NCI-H345 treated with DMSO at 0.1 percent for 48 hours (cell line): ENCODE measurements around the gene CADM2.
"Not testable (repeated sequence)": the region's sequence is repeated elsewhere in the genome, so short reads cannot be mapped to it uniquely, and the experiment has no call there.

Source experiments
- DNase-seq: peaks from one replicate; lab custom pipeline; 2025; ENCODE audit not compliant: unreplicated experiment; lab: John Stamatoyannopoulos, UW

CADM2 gene

DNA sequence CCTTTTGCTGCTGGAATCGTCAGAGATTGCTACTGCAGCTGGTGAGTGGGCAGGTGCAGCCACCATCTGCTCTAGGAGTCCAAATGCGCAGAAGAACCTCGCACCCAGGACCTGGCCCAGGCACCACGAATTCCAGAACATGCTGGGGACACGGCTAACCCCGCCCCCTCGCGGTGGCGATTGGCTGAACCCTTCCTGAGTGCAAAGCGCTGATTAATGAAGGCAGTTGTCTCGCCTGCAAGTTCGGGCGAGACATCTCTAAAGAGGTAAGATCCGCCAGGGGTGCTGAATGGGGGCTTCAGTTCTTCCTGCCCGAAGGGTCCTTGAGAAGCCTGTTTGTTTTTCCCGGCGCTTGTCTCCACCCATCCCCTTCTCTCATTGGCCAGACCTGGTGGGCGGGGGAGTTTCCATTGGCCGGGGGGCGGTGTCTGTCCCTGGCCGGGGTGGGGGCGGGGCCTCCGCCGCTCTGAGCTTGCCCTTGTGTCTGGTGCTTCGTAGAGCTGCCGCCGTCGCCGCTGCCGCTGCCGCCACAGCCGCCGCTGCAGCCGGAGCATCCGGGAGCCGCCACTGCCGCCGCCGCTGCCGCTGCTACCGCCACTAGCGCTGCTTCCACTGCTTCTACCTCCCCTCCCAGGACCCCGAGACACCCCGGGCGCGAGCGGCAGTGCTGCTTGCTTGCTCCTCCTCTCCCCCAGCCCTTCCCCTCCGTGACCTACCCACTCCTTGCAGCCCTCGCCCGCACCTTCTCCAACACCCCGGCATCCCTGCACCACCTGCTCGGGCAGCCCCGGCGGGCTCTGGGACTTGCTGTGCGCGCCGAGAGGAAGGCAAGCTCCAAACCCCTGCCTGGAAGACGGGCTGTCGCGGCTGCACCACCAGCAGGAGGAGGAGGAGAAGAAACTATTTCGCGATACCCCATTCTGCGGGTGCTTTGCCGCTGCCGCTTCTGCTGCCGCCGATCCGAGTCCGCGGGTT lies at the start of gene CADM2:
Gene CADM2 (plus strand): TSS at position 495 of the 975 bp plus-strand sequence.
- DNase-seq = peak; percentile 70

DNA sequence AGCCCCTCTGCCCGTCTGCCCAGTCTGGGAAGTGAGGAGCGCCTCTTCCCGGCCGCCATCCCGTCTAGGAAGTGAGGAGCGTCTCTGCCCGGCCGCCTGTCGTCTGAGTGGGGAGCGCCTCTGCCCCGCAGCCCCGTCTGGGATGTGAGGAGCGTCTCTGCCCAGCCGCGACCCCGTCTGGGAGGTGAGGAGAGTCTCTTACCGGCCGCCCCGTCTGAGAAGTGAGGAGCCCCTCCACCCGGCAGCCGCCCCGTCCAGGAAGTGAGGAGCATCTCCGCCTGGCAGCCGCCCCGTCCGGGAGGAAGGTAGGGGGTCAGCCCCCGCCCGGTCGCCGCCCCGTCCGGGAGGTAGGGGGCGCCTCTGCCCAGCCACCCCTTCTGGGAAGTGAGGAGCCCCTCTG lies 40.2 kb upstream of the CADM2 start:
- DNase-seq = not testable (repeated sequence)

DNA sequence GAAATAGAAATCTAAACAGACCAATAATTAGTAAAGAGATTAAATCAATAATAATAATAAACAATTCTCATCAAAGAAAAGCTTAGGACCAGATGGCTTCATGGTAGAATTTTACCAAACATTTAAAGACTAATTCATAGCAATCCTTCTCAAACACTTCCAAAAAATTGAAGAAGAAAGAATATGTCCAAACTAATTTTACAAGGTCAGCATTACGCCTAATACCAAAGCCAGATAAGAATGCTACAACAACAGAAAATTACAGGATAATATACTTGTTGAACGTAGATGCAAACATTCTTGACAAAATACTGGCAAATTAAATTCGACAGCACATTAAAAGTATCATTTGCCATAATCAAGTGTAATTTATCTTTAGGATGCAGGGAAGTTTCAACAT lies 36.1 kb upstream of the CADM2 start:
- no peak for DNase-seq

DNA sequence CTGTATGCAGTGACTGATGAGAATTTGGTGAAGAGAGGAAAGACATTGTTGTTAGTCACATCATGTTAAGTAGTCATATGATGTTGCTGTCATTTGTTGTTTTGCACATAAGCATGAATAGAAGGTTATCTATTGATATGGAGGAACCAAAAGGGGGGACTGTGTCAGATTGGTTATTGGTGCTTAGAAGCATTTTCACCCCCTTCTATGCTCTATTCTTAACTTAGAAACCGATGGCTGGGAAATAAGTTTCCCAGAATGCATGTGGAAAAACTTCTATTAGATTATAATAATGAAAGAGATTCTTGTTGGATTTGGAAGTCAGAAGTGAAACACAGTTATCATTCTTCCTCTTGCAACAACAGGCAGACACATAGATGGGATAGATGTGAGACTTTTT lies 33.2 kb upstream of the CADM2 start:
- no peak for DNase-seq

DNA sequence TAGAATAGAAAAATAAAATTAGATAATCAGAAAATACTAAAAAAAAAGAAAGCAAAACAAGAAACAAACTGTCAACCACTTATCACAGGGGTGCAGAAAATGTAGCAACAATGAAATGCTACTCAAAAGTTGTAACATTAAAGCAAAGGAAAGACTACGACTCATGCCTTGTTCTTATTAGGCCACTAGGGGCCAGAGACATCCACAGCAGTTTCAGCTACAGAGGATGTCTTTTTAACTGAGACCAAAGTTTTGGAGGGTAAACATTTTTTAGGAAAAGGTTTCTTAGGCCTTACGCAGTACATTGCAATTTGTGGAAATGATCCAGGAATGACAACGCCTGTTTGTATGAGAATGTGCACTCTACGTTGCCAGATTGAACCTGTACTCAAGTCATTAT lies 15.4 kb upstream of the CADM2 start:
- DNase-seq = no peak

DNA sequence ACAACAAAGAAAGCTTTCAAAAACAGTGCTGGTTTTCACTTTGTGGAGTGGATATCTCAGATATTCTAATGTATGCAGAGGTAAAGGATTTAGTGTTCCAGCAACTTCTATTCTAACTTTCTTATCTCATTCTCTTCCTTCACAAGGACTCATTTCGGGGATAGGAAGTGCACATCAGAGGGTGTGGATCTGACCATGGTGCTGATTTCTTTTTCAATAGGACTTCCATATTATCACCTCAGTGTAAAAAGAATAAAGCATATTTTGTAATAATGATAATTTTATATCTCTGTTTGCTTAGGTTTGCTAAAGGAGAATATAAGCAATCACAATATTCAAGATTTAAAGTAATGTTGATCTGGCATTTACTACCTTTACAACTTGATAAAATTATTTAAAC lies 12.5 kb upstream of the CADM2 start:
- DNase-seq = no peak

DNA sequence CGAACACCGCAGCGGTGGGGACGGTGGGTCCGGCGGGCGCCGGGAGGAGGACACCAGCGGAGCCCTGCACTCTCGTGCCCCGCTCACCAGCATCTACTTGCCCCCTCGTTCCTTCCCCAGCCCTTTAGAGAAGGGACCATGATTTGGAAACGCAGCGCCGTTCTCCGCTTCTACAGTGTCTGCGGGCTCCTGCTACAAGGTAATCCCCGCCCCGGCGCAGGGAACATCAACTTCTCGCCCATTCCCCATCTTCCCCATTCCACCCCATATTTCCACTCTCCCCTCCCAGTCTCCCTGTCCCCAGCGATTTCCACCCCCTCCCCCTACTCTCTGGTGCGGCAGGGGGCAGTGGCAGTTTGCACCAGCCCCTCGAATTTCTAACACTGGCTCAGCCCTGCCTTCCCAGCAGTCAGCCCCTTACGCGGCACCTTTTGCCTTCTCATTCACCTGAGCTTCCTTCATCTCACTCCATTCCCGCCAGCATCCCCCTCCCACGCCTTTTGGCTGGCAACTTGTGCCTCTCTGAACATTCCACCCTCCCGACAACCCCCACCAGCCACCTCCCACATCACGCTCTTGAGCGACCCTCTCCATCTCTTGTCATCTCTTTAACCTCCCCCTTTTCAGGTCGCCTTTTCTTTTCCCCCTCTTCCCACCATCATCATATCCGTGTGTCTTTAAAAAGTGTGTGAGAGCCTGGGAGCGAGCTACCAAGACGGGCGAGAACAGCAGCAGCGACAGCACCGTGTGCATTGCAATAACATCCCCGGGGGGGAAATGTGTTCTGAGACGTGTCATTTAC lies 882 bp downstream of the CADM2 start:
- peak; percentile 35 for DNase-seq

DNA sequence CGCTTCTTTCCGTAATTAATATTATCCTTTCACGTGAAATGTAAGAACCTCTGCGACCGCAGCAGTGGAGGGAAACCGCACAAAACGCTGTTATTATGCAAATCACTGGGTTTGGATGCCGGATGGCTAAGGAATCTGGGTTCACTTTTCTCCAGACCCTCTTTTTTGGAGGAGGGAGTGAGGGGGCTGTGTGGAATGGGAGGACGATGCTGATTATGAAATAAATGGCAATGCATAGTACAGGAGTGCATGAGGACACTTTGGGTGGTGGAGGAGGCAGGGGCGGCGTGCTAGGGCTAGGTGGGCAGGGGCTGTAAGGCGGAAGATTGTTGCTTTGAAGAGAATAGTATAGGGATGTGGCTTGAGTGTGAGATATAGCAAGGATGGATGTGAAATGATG lies 1.8 kb downstream of the CADM2 start:
- DNase-seq = no peak

DNA sequence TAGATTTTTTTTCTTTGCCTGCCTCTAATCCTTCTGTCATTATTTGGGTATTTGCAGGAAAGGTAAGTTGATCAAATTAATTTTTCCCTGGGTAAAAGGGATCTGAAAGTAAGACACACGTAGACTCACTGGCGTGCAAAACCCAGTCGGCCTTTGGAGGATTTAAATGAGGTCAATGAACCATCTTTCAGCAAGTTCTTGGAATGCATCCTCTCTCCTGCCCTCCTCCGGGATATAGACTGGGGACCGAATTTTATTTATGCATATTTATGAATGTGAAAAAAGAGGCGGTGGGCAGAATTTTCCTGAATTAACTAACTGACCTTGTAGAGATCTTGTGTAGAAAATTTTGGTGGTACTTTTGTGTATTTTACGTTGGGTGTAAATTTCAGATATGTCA lies 2.2 kb downstream of the CADM2 start:
- no peak for DNase-seq

DNA sequence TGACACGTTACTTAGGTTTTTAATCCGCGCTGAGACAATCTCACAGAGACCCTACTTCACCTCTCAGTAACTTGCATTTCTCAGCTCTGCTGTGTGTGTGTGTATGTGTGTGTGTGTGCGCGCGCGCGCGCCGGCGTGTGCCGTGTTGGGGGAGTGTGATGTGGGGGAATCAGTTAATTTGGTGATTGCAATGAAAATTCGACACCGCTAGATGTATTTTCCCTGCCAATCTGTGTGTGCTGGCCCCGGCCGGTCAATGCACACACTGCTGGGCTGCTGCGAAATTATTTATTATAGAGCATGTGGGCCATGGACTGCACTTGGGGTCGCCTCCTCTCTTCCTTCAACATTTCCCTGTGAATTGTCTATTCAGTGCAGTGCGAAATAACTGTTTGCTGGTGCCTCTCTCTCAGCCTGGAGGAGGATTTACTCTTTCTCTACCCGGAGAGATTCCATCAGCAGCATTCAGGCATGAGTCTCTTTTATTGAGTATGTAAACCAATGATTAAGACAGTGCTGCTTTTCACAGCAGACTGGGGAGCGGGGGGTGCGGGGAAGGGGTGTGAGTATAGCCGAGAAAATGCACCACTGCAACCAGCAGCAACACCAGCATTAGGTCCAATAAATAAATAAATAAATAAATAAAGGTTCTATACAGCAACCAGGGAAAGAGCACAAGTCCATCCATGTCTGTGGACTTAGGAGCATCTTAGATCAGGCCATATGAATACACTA lies 2.9 kb downstream of the CADM2 start:
- DNase-seq = no peak

DNA sequence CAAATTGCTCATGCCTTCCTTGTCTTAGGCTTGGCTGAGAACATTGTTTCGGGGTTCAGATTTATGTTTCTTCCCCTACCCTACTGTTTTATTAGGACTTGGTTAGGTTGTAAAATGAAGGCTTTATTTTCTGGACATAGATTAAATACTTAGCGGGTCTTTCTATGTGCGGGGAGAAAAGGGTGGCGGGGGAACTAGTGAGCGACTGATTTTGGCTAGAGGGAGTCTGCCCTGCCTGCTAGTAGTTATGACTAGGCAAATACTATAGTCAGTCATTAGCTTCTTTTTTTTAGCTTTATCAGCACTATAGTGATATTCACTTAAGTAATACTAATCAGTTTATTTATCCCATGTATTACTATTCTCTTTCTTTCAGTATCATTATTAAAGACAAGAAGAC lies 3.6 kb downstream of the CADM2 start:
- no peak for DNase-seq

DNA sequence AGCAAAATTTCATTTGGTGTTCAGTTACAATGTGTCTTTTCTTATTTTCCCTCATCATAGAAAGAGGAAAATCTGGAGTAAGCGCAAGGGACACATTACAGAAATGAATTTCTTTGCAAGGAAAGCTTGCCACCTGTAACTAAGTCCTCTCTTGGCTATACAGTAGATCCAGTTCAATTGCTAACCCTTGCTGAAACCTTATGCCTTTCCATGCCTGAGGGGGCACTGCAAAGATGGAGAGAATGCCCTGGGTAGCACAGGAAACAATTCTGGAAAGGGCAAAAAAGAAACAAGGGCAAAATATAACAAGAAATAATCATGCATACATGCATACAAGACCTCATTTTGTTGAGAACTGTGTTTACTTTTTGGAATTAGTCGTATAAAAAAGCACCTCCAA lies 4.3 kb downstream of the CADM2 start:
- no peak for DNase-seq

DNA sequence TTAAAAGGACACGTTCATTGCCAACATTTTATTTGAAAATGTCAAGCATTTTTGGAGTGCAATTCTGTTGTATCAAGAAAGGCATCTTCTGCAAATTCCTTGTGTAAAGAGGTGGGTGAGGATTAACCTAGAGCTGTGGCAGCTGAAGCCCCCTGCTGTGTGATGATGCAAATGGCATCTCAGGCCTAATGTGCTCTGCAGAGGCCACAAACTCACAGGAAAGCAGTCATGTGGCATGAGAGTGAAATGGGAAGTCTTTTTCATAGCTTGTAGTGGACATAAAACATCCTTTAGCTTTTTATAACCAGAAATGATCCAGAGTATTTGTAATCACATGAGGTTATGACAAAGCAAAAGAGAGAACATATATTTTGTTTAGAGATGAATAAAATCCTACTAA lies 6.4 kb downstream of the CADM2 start:
- peak; percentile 25 for DNase-seq

DNA sequence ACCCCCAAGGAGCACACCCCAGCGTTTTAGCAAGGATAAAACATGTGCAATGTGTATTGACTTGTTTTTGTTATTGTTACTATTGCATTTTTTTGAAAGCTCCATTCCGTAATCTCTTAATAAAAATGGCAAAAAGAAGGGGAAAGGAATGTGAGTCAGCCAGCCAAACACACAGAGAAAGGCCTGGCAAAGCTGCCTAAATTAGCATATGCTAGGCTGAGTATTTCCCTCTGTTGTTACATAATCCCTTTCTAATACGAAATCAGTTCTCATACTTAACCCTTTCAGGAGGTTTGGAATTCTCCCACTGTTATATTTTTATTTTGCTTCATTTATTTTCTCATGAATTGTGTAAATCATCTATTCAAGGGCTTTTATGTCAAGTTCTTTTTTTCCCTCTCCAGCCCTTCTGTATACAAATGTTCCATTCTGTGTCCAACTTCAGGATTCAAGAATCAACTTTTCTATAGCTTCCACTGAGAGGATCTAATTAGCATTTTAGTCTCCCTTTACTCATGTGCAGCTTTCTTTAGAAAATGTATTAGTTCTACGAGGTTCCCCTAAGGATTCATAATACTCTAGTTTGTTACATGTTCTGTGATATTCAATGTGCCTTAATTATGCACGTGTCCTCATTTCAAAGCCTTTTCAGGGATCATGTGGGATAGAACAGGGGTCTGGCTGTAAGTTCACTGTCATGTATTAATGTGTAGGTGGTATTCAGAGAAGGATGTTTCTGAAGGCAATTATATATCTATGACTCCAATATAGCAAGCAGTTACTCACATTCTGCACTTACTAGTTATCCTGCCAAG lies 9.2 kb downstream of the CADM2 start:
- no peak for DNase-seq

DNA sequence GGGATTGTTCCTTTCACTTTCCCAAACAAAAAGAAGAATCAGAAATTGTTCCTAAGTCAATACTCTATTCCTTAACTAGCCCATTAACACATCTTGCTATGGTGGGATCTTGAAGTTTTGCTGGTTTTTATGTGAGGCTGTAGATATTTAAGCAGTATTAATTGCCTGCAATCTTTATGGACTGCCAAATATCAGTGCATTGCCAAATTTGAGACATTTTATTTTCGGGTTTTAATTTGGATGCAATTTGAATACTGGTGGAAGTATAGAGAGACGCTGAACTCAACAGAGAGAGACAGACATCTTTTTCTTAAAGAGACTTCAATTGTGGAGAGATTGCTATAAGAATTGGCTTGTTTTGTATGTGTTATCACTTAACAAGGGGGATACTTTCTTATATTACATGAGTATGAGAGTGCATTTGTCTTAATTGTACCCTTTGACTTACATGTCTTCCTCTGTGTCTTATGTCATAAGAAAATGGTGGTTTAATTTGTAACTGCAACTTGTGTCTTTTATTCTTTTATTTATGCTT lies 10.0 kb downstream of the CADM2 start:
- no peak for DNase-seq

DNA sequence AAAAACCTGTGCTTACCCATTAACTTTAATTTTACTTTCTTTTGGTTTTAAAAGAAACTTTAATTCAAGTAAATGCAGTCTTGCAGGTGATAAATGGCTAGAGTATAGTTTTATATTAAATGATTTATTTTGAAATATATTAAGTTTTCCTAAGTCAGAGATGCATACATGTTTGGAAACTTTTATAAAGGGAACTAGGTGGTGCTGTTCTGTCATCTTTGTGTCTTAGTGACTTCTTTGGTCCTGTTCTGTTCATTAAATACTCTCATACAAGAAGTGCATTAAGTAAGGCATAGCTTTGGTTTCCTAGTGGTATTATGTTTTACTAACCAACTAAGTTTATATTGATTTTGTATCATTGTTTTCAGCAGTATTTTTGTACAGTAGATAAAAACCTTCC lies 15.6 kb downstream of the CADM2 start:
- DNase-seq = no peak

DNA sequence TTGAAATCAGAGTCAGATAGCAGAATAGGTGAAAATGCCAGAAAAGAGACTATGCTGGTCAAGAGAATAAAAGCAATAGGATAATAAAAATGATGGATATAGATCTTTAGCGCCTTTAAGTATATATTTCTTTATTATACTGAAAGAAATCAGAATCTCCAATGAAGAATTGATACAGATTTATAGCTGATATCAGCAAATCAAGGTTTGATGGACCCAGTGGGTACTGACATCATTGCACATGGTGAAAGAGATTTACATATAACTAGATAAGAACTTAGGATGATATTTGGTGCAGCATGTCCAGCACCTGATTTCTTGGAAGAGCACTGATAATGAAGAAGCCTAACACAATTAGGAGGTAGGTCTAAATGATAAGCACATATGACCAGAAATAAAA lies 18.2 kb downstream of the CADM2 start:
- no peak for DNase-seq

DNA sequence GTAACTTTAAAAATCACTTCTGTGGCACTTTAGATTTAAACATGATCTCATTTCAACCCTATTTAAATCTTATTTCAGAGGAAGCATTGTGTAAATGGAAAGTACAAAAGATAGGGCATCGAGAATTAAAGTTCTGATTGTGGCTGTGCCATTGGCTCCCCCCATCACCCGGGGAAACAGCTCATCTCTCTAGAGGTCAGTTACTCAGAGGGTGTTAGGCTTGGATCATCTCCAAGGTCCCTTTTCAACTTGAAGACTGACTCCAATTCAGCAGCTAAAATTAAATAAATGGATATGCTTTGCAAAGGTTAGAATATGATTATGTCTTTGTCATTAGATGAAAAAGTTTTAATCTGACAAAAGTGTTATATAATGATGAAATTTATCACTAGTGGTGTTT lies 20.1 kb downstream of the CADM2 start:
- no peak for DNase-seq

DNA sequence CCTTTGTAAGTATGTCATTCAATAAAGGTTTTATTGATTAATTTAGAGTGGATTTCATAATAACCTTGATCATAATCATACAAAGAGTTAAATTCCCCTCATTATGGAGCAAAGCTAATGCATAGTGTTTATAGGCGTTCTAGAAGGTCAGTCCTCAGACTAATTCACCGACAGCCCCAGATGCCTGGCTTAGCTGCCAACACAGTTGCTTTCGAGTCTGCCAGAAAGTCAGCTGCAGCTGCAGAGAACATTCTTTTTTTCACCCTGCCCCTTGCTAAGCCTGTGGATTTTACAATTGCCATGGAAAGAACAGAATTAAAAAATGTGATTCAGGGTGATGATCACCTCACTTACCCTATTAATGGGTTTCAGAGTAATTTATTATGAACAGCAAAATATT lies 21.2 kb downstream of the CADM2 start:
- DNase-seq = no peak

DNA sequence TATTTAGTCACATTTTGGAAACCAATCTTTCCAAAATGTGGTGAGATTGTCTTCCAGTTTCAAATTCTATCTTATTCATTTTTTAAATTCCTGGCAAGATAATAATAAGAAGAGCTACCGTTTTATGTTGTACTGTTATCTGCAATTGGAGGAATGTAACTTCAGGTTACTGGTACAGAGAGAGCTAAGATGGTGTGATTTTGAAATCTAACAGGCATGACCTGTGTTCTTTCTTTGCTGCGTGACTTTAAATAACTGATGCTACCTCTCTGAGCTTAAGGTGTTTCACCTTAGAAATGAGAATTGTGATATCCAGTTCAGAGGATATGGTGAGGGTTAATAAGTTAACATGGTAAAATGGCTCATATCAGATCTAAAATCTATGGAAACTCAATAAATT lies 21.7 kb downstream of the CADM2 start:
- no peak for DNase-seq
